Uterus (tissue), 2 donors: Measurements from ENCODE around the gene RPS6KA2.

Source experiments
- POLR2A ChIP-seq, 2 donors: fragments of 450-650 bp; IDR thresholded peaks; one replicate each; pipeline ENCODE4 v1.6.1; 2016; ENCODE audit warnings: antibody characterized with exemption in 2 of 2, mild to moderate bottlenecking in 1 of 2, moderate library complexity in 1 of 2
- TF ChIP-seq, protein P1 (sequence below), 4 experiments: fragments of 200-600 bp in 2 of 4; fragments of 450-650 bp in 2 of 4; sonication (generic) in 2 of 4; IDR thresholded peaks; one replicate each; pipeline ENCODE4 v1.5.1; 2016 to 2019; ENCODE audit warnings: antibody characterized with exemption in 4 of 4, mild to moderate bottlenecking in 2 of 4, moderate library complexity in 1 of 4

DNA sequence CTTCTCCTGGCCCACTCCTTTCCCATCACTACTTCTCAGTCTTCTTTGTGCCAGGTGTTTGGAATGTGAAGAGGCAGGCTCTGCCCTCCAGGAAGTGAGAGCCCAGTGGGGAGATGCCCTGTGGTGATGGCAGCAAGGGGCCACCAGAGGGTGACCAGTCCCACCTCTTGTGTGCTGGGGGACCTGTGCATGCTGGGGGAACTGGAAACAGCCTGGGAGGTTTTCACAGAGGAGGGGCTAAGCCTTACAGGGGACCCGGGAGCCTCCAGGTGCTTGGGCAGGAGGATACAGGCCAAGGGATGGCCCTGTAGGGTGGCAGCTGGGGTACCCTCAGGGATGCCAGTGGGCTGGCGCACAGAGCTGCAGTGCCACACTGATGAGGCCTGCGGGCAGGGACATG, 112.9 kb downstream of the RPS6KA2 start:
- TF ChIP-seq, protein P1, sequence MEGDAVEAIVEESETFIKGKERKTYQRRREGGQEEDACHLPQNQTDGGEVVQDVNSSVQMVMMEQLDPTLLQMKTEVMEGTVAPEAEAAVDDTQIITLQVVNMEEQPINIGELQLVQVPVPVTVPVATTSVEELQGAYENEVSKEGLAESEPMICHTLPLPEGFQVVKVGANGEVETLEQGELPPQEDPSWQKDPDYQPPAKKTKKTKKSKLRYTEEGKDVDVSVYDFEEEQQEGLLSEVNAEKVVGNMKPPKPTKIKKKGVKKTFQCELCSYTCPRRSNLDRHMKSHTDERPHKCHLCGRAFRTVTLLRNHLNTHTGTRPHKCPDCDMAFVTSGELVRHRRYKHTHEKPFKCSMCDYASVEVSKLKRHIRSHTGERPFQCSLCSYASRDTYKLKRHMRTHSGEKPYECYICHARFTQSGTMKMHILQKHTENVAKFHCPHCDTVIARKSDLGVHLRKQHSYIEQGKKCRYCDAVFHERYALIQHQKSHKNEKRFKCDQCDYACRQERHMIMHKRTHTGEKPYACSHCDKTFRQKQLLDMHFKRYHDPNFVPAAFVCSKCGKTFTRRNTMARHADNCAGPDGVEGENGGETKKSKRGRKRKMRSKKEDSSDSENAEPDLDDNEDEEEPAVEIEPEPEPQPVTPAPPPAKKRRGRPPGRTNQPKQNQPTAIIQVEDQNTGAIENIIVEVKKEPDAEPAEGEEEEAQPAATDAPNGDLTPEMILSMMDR (IDR thresholded peaks at IDR 0.05) = no peak
- TF ChIP-seq POLR2A (IDR thresholded peaks at IDR 0.05) = no peak
